Measurements from ENCODE around the gene RBM34. TPM values are rescaled to one million over a fixed set of nuclear protein-coding genes. Genes with fewer than 3 reads are reported as not detected.
"Not testable (repeated sequence)": the region's sequence is repeated elsewhere in the genome, so short reads cannot be mapped to it uniquely, and the experiment has no call there.

The RBM34 gene
- total and polyA plus RNA-seq, 2 donors from 2014 or later, result 65.8 to 68.9 TPM

GRCh38 chr1:235206533-235207208, 45.6 kb upstream of the RBM34 start:
- H3K9me3 ChIP-seq (ENCODE audit: control insufficient read depth in 2 of 3, insufficient read depth in 1 of 3, low read length in 3 of 3), result no peaks in the 10 kb centered on the region
- DNase-seq, result no peak
- no peaks in the 10 kb centered on the region for H3K27me3 ChIP-seq (ENCODE audit: control insufficient read depth, insufficient read depth, low read length)
- H3K36me3 ChIP-seq (ENCODE audit: control insufficient read depth in 2 of 3, insufficient read depth in 3 of 3, low read length in 3 of 3), result peaks cover 0 to 5% (median 0%) of the 10 kb centered on the region in 3 donors
- TF ChIP-seq CTCF (IDR thresholded peaks at IDR 0.05; ENCODE audit: borderline replicate concordance, extremely low read depth, insufficient read depth), result no peak
- no peak overlapping the region for H3K9ac ChIP-seq (ENCODE audit: low read length in 3 of 3)
- no peaks in the 10 kb centered on the region for H3K4me1 ChIP-seq (ENCODE audit: control insufficient read depth in 2 of 3, insufficient read depth in 2 of 3, low read depth in 1 of 3, low read length in 3 of 3)
- no peak overlapping the region for H3K4me3 ChIP-seq (ENCODE audit: low read length in 3 of 3)
- no peak overlapping the region for H3K27ac ChIP-seq (ENCODE audit: low read depth in 2 of 2, low read length in 2 of 2)
- FAIRE-seq, result no peak
- intact Hi-C loops (cut with DNase I), result no loop called here

- Histone ChIP-seq H3K9ac (ENCODE audit: low read length in 3 of 3) (no peak overlapping the region), H3K36me3 (ENCODE audit: control insufficient read depth in 2 of 3, insufficient read depth in 3 of 3, low read length in 3 of 3) (peaks cover 0 to 5% (median 0%) of the 10 kb centered on the region in 3 donors), H3K9me3 (ENCODE audit: control insufficient read depth in 2 of 3, insufficient read depth in 1 of 3, low read length in 3 of 3) (no peaks in the 10 kb centered on the region), H3K27ac (ENCODE audit: low read depth in 2 of 2, low read length in 2 of 2) (no peak overlapping the region), H3K27me3 (ENCODE audit: control insufficient read depth, insufficient read depth, low read length) (no peaks in the 10 kb centered on the region), H3K4me1 (ENCODE audit: control insufficient read depth in 2 of 3, insufficient read depth in 2 of 3, low read depth in 1 of 3, low read length in 3 of 3) (no peaks in the 10 kb centered on the region), H3K4me3 (ENCODE audit: low read length in 3 of 3) (no peak overlapping the region)
- no peak for DNase-seq
- TF ChIP-seq CTCF (IDR thresholded peaks at IDR 0.05; ENCODE audit: borderline replicate concordance, extremely low read depth, insufficient read depth), result no peak
- intact Hi-C loops (cut with DNase I), result no loop called here
- FAIRE-seq, result no peak
These were observed 44.6 kb upstream of the RBM34 start for GRCh38 chr1:235205687-235206086.

GRCh38 chr1:235203428-235203827, 42.4 kb upstream of the RBM34 start:
- no peak for TF ChIP-seq CTCF (IDR thresholded peaks at IDR 0.05; ENCODE audit: borderline replicate concordance, extremely low read depth, insufficient read depth)
- no peaks in the 10 kb centered on the region for H3K9me3 ChIP-seq (ENCODE audit: control insufficient read depth in 2 of 3, insufficient read depth in 1 of 3, low read length in 3 of 3)
- H3K36me3 ChIP-seq (ENCODE audit: control insufficient read depth in 2 of 3, insufficient read depth in 3 of 3, low read length in 3 of 3), result peaks cover 0 to 5% (median 0%) of the 10 kb centered on the region in 3 donors
- peak; percentile 93 for FAIRE-seq
- H3K9ac ChIP-seq (ENCODE audit: low read length in 3 of 3), result no peak overlapping the region
- intact Hi-C loops (cut with DNase I), result no loop called here
- H3K27ac ChIP-seq (ENCODE audit: low read depth in 2 of 2, low read length in 2 of 2), result no peak overlapping the region
- H3K4me1 ChIP-seq (ENCODE audit: control insufficient read depth in 2 of 3, insufficient read depth in 2 of 3, low read depth in 1 of 3, low read length in 3 of 3), result no peaks in the 10 kb centered on the region
- no peak for DNase-seq
- no peaks in the 10 kb centered on the region for H3K27me3 ChIP-seq (ENCODE audit: control insufficient read depth, insufficient read depth, low read length)
- no peak overlapping the region for H3K4me3 ChIP-seq (ENCODE audit: low read length in 3 of 3)

GRCh38 chr1:235202447-235202846, 41.4 kb upstream of the RBM34 start:
- DNase-seq; H3K9ac ChIP-seq (ENCODE audit: low read length in 3 of 3); H3K4me3 ChIP-seq (ENCODE audit: low read length in 3 of 3); H3K9me3 ChIP-seq (ENCODE audit: control insufficient read depth in 2 of 3, insufficient read depth in 1 of 3, low read length in 3 of 3); FAIRE-seq; intact Hi-C loops (cut with DNase I); H3K4me1 ChIP-seq (ENCODE audit: control insufficient read depth in 2 of 3, insufficient read depth in 2 of 3, low read depth in 1 of 3, low read length in 3 of 3); H3K27ac ChIP-seq (ENCODE audit: low read depth in 2 of 2, low read length in 2 of 2); H3K27me3 ChIP-seq (ENCODE audit: control insufficient read depth, insufficient read depth, low read length); H3K36me3 ChIP-seq (ENCODE audit: control insufficient read depth in 2 of 3, insufficient read depth in 3 of 3, low read length in 3 of 3): not testable (repeated sequence)
